Small intestine (tissue), 7 donors: ENCODE results near the gene CPOX. TPM values are rescaled to one million over a fixed set of nuclear protein-coding genes. Genes with fewer than 3 reads are reported as not detected.

Experiments used
- DNase-seq, 2 donors: peaks; one replicate each; pipeline versions ENCODE4 v3.0.0 to v3.0.0-alpha.2; 2013
- FAIRE-seq: peaks from 2 replicates; lab custom pipeline; 2012; peaks lifted over from hg19 to GRCh38; lab: Jason Lieb, UNC
- H3K27ac ChIP-seq, 3 donors: one replicate each; pipeline ENCODE4 v1.5.1; 2013; ENCODE audit warnings: low read length in 2 of 3, mild to moderate bottlenecking in 2 of 3, control low read depth in 1 of 3, inconsistent platforms in 1 of 3, low read depth in 1 of 3, moderate library complexity in 1 of 3
- H3K27me3 ChIP-seq, 3 donors: one replicate each; pipeline ENCODE4 v1.6.1; 2013; ENCODE audit warnings: low read length in 3 of 3, inconsistent platforms in 1 of 3; ENCODE audit not compliant: control insufficient read depth in 3 of 3, insufficient read depth in 3 of 3
- H3K36me3 ChIP-seq, 3 donors: one replicate each; pipeline ENCODE4 v1.6.1; 2013; ENCODE audit warnings: low read length in 3 of 3, inconsistent platforms in 1 of 3, low read depth in 1 of 3, mild to moderate bottlenecking in 1 of 3, moderate library complexity in 1 of 3; ENCODE audit not compliant: control insufficient read depth in 3 of 3, insufficient read depth in 2 of 3
- H3K4me1 ChIP-seq, 3 donors: one replicate each; pipeline ENCODE4 v1.6.1; 2013; ENCODE audit warnings: low read length in 2 of 3, inconsistent platforms in 1 of 3, low read depth in 1 of 3, mild to moderate bottlenecking in 1 of 3, moderate library complexity in 1 of 3; ENCODE audit not compliant: control insufficient read depth in 3 of 3, insufficient read depth in 2 of 3
- H3K4me3 ChIP-seq, 3 donors: one replicate each; pipeline ENCODE4 v1.5.1; 2013; ENCODE audit warnings: low read length in 3 of 3, control low read depth in 1 of 3, inconsistent platforms in 1 of 3, low read depth in 1 of 3, mild to moderate bottlenecking in 1 of 3, moderate library complexity in 1 of 3
- H3K9me3 ChIP-seq, 2 donors: one replicate each; pipeline ENCODE4 v1.6.1; 2013; ENCODE audit warnings: low read depth in 1 of 2, low read length in 1 of 2; ENCODE audit not compliant: control insufficient read depth in 2 of 2, insufficient read depth in 1 of 2
- WGBS, 3 donors: extraction: QIAGEN DNeasy Blood & Tissue Kit; methylation state at CpG; one replicate each; pipeline ENCODE4 v1.1.7; 2013; 5-methylcytosine and 5-hydroxymethylcytosine counted together
- polyA plus RNA-seq, 4 donors: library from polyadenylated mRNA; stranded (reverse) in 3 of 4; unstranded in 1 of 4; fragments of 200-250 nt in 3 of 4; fragments of 120-200 nt in 1 of 4; gene quantifications; one replicate each; pipeline versions ENCODE4 v1.2.1 to v1.2.3, GENCODE V29; 2013
- donor health status: healthy with polysubstance abuse.
- donor health status: control.
- donor health status: control.
- donor health status: Bipolar disorder and iron deficiency.
- donor health status: healthy.

CPOX gene
- polyA plus RNA-seq, 4 donors = 13.4 to 28.8 (median 21.2) TPM

DNA sequence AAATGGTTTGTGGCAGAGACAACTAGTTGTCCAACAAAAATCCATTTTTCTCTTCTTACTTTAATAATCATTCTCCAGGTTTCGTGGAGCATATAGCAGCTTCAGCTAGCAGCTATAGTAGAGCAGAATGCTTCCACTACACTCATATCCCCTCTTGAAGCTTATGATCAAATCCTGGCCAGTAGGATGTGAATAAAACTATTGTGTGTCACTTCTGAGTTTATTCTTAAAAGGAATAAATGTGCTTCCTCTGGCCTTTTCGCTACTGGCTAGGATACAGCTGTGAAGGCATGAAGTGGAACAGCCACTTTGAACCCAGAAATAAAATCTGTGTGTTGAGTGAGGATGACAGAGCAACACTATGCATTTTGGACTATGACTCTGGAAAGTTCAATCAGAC, 7.8 kb upstream of the CPOX start:
- H3K27me3 ChIP-seq = no peaks in the 10 kb centered on the region
- H3K4me3 ChIP-seq = no peak overlapping the region
- 79 to 80% (median 79%) methylated on average over 2 of the region's 2 CpGs for WGBS, 3 donors
- no peak overlapping the region for H3K27ac ChIP-seq
- no peaks in the 10 kb centered on the region for H3K36me3 ChIP-seq
- H3K9me3 ChIP-seq = no peaks in the 10 kb centered on the region
- no peaks in the 10 kb centered on the region for H3K4me1 ChIP-seq
- FAIRE-seq = no peak
- no peak for DNase-seq

DNA sequence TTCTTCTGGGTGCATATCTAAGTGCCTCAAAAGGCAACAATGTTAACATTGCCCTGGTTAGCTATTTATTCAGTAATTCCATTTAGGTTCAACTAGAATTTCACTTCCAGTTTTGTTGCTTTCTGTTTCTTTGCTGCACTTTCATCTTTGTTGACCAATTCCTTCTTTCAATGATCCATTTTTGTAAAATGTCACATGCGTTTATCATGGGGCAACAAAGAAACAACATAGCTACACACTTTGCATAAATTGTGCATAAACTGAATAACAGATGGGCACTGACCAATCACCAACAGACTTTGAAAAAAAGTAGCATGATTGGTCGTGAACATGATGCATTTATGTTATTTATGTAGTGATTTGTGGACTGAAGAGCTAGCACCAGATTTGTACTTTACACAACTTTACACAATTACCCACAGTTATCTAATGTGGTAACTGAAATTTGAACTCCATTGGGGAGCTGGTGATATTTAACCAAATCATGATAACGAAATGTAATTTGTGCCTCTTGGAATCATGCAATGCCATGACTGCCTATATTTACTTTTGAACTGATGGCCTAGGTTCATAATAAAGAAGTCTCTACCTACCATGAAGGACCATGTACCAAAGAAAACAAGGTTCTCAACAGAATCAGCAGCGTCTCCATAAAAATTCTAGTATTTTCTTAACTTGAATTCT, 7.1 kb upstream of the CPOX start:
- H3K4me3 ChIP-seq = no peak overlapping the region
- no peak overlapping the region for H3K27ac ChIP-seq
- WGBS, 3 donors = 63 to 73% (median 71%) methylated on average over 4 of the region's 4 CpGs
- FAIRE-seq (no peak), DNase-seq (no peak)
- H3K9me3 ChIP-seq = no peaks in the 10 kb centered on the region
- H3K36me3 ChIP-seq = no peaks in the 10 kb centered on the region
- no peaks in the 10 kb centered on the region for H3K27me3 ChIP-seq
- no peaks in the 10 kb centered on the region for H3K4me1 ChIP-seq

DNA sequence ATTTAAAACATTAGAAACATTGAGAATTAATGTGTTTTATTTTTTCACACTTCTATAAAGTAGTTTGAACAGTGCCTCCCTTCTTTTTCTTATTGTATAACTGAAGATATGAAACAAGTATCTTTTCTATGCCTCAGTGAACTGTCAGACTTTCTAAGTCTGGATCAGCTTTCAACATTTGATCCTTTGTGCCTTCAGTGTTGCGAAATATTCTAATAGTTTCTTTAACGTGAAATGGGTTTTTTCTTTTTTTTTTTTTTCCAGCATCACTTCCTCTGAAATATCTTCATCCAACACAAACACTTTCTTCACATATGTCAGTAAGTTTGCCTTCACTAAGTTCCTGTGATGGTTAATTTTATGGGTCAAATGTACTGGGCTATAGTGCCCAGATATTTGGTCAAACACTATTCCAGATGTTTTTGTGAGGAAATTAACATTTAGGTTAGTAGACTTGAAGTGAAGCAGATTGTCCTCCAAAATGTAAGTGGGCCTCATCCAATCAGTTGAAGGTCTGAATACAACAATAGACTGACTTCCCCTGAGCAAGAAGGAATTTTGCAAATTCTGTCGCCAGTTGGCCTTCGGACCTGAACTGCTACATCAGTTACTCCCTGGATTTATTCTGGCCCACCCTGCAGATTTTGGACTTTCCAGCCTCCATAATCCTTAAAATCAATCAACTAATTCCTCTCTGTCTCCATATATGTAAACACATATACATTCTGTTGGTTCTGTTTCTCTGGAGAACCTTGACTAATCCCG, 6.4 kb upstream of the CPOX start:
- H3K36me3 ChIP-seq = no peaks in the 10 kb centered on the region
- H3K27me3 ChIP-seq = no peaks in the 10 kb centered on the region
- H3K27ac ChIP-seq = no peak overlapping the region
- no peak overlapping the region for H3K4me3 ChIP-seq
- 66 to 77% (median 74%) methylated on average over 5 of the region's 5 CpGs for WGBS, 3 donors
- FAIRE-seq = no peak
- H3K4me1 ChIP-seq = no peaks in the 10 kb centered on the region
- no peaks in the 10 kb centered on the region for H3K9me3 ChIP-seq
- DNase-seq = no peak

DNA sequence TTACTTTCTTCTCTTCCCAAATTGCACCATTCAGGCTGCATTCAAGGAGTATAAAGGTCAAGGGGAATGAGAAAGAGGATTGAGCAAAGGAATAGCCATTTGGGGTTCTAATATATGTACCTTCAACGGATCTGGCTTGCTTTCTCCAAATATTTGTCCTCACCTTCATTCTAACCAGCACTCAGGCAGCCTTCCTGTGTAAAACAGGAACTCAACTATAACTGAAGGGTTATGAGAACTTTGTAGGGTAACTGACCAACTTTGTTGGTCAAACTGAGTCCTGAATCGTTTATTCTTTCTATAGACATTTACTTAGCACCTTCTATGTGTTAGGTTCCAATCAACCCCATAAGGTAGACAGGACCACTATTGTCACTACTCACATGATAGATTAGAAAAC, 5.1 kb upstream of the CPOX start:
- Histone ChIP-seq H3K4me1 (no peaks in the 10 kb centered on the region), H3K9me3 (no peaks in the 10 kb centered on the region), H3K27me3 (no peaks in the 10 kb centered on the region), H3K27ac (no peak overlapping the region), H3K4me3 (no peak overlapping the region), H3K36me3 (no peaks in the 10 kb centered on the region)
- 68 to 75% (median 68%) methylated on average over 2 of the region's 2 CpGs for WGBS, 3 donors
- DNase-seq = no peak
- no peak for FAIRE-seq

DNA sequence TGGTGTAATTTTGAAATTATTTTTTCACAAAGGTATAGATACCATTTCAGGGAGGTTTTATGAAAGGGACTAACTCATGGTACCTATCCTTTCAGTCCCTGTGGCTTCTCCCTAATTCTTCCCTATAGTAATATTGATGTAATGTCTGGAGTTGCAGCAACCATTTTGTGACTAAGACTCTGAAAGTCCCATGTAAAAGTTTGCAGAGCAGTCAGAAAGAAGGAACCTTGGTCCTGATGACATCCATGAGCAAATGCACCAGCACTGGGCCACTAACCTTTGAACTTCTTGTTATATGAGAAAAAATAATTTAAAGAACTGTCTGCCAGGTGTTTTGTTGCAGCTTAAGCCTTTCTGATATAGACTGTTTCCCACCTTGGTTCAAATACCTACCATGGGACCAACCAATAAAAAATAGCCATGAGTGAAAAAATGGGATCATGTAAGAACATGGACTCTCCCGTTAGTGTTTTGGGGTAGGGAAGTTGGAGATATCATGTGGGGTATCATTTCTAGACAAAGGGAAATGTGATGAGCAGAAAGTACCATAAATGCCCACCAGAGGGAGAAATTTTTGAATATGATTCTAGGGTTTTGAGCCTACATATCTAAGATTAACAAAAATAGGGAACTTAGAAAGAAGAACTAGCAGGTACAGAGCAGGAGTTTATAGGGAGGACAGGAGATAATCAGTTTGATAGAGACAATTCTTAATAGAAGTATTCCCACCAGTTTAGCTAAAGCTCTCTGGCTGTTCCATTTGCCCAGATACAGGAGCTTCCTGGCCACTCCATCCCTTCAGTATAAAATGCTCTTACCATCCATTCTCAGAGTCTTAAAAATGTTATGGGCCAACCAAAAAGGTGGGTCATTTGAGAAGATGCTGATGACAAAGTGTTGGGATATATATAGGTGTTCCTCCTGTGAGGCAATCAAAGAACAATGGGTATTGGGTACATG, 3.4 kb upstream of the CPOX start:
- Histone ChIP-seq H3K27ac (no peak overlapping the region), H3K4me3 (no peak overlapping the region), H3K9me3 (no peaks in the 10 kb centered on the region), H3K36me3 (no peaks in the 10 kb centered on the region), H3K27me3 (no peaks in the 10 kb centered on the region), H3K4me1 (peaks cover 0 to 6% (median 5%) of the 10 kb centered on the region in 3 donors)
- DNase-seq (peak; percentile 20 to 46), FAIRE-seq (no peak)
- 4 to 15% (median 9%) methylated on average over 1 of the region's 1 CpG for WGBS, 3 donors

DNA sequence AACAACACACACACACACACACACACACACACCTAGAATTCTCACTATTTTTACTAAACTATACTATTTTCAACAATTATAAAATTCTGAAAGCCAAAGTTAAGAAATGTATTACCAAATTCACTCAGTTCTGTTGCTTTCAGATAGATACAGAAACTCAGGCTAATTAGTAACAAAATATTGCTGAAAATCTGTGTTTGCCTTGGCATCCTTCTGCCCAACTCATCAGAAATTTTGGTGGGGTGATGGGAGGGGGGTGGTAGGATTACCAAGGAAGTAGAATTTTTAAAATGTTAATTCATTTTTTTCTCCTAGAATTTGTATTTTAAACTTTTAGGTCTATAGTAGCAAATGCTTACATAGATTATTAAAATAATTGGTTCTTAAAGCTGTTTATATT, 2.7 kb upstream of the CPOX start:
- no peaks in the 10 kb centered on the region for H3K9me3 ChIP-seq
- FAIRE-seq (no peak), DNase-seq (no peak)
- H3K4me1 ChIP-seq = peaks cover 0 to 9% (median 6%) of the 10 kb centered on the region in 3 donors
- no peak overlapping the region for H3K4me3 ChIP-seq
- no peak overlapping the region for H3K27ac ChIP-seq
- H3K36me3 ChIP-seq = no peaks in the 10 kb centered on the region
- H3K27me3 ChIP-seq = no peaks in the 10 kb centered on the region

DNA sequence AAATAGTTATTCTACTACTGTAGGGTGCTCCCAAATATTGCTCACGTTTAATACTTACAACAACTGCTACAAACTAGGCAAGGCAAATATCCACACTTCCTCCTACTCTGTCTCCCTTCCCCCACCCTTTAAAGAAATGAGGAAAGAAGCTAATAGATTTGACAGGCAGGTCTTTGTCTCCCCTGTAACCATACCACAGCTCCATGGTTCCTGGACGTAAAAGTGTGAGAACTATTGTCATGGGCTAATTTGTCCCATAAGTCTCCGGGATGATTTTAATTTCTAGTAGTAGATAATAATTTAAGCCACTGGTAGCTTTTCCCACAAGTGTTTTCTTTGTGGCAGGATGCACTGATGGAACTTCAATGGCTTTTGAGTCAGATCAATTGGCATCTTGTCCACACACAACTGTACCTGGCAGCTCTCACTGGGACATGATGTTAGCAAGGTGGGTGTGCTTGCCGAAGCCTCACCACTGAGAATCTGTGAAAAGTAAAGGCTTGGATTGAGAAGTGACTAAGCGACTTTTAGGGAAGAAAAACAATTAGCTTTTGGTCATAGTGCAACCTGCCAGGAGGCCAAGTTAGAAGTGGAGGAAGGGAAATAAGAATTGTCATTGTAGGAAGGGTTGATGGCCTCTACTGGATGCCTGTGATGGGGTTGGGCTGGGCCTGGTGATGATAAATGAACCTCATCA, 1.4 kb upstream of the CPOX start:
- Histone ChIP-seq H3K9me3 (no peaks in the 10 kb centered on the region), H3K36me3 (no peaks in the 10 kb centered on the region), H3K4me1 (peaks cover 0 to 9% (median 6%) of the 10 kb centered on the region in 3 donors), H3K4me3 (no peak overlapping the region), H3K27ac (no peak overlapping the region), H3K27me3 (no peaks in the 10 kb centered on the region)
- DNase-seq (no peak), FAIRE-seq (no peak)
- 79 to 84% (median 79%) methylated on average over 5 of the region's 5 CpGs for WGBS, 3 donors
